ENCODE data around the gene SMIM14. TPM values are rescaled to one million over a fixed set of nuclear protein-coding genes. Genes with fewer than 3 reads are reported as not detected.
"Not testable (repeated sequence)": the region's sequence is repeated elsewhere in the genome, so short reads cannot be mapped to it uniquely, and the experiment has no call there.

Gene SMIM14
- polyA plus RNA-seq, 3 donors = 13.6 to 152 (median 140) TPM

- no peak for TF ChIP-seq CTCF (IDR thresholded peaks at IDR 0.05)
- Histone ChIP-seq H3K79me2 (ENCODE audit: insufficient read depth, low read length) (no peaks in the 10 kb centered on the region), H4K20me1 (ENCODE audit: insufficient read depth, low read length) (no peaks in the 10 kb centered on the region), H3K27me3 (ENCODE audit: control insufficient read depth in 2 of 2, insufficient read depth in 2 of 2, low read length in 2 of 2) (no peaks in the 10 kb centered on the region), H2AFZ (ENCODE audit: insufficient read depth, low read depth, low read length, poor library complexity, severe bottlenecking) (no peak overlapping the region), H3K27ac (ENCODE audit: low read depth in 1 of 2, low read length in 2 of 2) (no peak overlapping the region), H3K9me3 (replicated peaks in 1 of 2; ENCODE audit: control insufficient read depth in 1 of 2, insufficient read depth in 1 of 2, low read length in 2 of 2) (no peaks in the 10 kb centered on the region), H3K9ac (ENCODE audit: insufficient read depth, low read length, poor library complexity, severe bottlenecking) (no peak overlapping the region), H3K4me3 (replicated peaks in 1 of 3; ENCODE audit: low read depth in 2 of 3, low read length in 3 of 3) (no peak overlapping the region), H3K36me3 (replicated peaks in 1 of 2; ENCODE audit: control insufficient read depth in 1 of 2, insufficient read depth in 2 of 2, low read length in 2 of 2) (peaks cover 76 to 89% of the 10 kb centered on the region in 2 donors), H3K4me2 (replicated peaks; ENCODE audit: extremely low read depth, low read length, poor library complexity, severe bottlenecking) (no peak overlapping the region), H3K4me1 (ENCODE audit: control insufficient read depth in 1 of 2, insufficient read depth in 2 of 2, low read length in 2 of 2) (no peaks in the 10 kb centered on the region)
- H3K4me1 Mint-ChIP-seq = no peaks in the 10 kb centered on the region
- H3K4me3 Mint-ChIP-seq = no peak overlapping the region
- no peaks in the 10 kb centered on the region for H3K27me3 Mint-ChIP-seq (ENCODE audit: low read depth in 3 of 3)
- peaks cover 74 to 92% of the 10 kb centered on the region in 2 donors for H3K36me3 Mint-ChIP-seq
- H3K27ac Mint-ChIP-seq = peak overlapping the region in 1 of 7 donors; percentile 35
- H3K9me3 Mint-ChIP-seq = no peaks in the 10 kb centered on the region
- intact Hi-C loops (cut with micrococcal nuclease) = no loop called here
- no CpG with 5 or more reads among the region's 2 CpGs for WGBS (ENCODE audit: insufficient coverage)
- DNase-seq = no peak
Measured at GRCh38 chr4:39504538-39504937, 134.1 kb downstream of the SMIM14 start.

GRCh38 chr4:39502664-39503035 is 136.0 kb downstream of the SMIM14 start:
- H3K79me2 ChIP-seq (ENCODE audit: insufficient read depth, low read length); H2AFZ ChIP-seq (ENCODE audit: insufficient read depth, low read depth, low read length, poor library complexity, severe bottlenecking); H3K4me2 ChIP-seq (replicated peaks; ENCODE audit: extremely low read depth, low read length, poor library complexity, severe bottlenecking); H3K9ac ChIP-seq (ENCODE audit: insufficient read depth, low read length, poor library complexity, severe bottlenecking); H3K9me3 ChIP-seq (replicated peaks in 1 of 2; ENCODE audit: control insufficient read depth in 1 of 2, insufficient read depth in 1 of 2, low read length in 2 of 2); H3K27ac Mint-ChIP-seq; H3K27ac ChIP-seq (ENCODE audit: low read depth in 1 of 2, low read length in 2 of 2); H3K4me3 Mint-ChIP-seq; H3K27me3 Mint-ChIP-seq (ENCODE audit: low read depth in 3 of 3); H3K9me3 Mint-ChIP-seq; H3K4me1 Mint-ChIP-seq; intact Hi-C loops (cut with micrococcal nuclease); H3K4me3 ChIP-seq (replicated peaks in 1 of 3; ENCODE audit: low read depth in 2 of 3, low read length in 3 of 3); H4K20me1 ChIP-seq (ENCODE audit: insufficient read depth, low read length); H3K27me3 ChIP-seq (ENCODE audit: control insufficient read depth in 2 of 2, insufficient read depth in 2 of 2, low read length in 2 of 2); DNase-seq; H3K4me1 ChIP-seq (ENCODE audit: control insufficient read depth in 1 of 2, insufficient read depth in 2 of 2, low read length in 2 of 2): not testable (repeated sequence)
- H3K36me3 ChIP-seq (replicated peaks in 1 of 2; ENCODE audit: control insufficient read depth in 1 of 2, insufficient read depth in 2 of 2, low read length in 2 of 2) = peaks cover 64 to 83% of the 10 kb centered on the region in 2 donors
- peaks cover 67 to 87% of the 10 kb centered on the region in 2 donors for H3K36me3 Mint-ChIP-seq
- no CpG with 5 or more reads among the region's 4 CpGs for WGBS (ENCODE audit: insufficient coverage)
